ENCODE data around the gene GSG1L2. TPM values are rescaled to one million over a fixed set of nuclear protein-coding genes. Genes with fewer than 3 reads are reported as not detected.

Gene GSG1L2
- total RNA-seq, 1 experiment from 2014 or later, result not detected

- no peak overlapping the region for H3K9ac ChIP-seq (ENCODE audit: low read length)
- no peaks in the 10 kb centered on the region for H3K9me3 ChIP-seq (ENCODE audit: control insufficient read depth in 1 of 2, insufficient read depth in 1 of 2, low read depth in 1 of 2, low read length in 2 of 2)
- intact Hi-C loops (cut with micrococcal nuclease), result no loop called here
- H3K36me3 ChIP-seq (ENCODE audit: control insufficient read depth in 1 of 2, insufficient read depth in 2 of 2, low read length in 2 of 2), result no peaks in the 10 kb centered on the region
- no peaks in the 10 kb centered on the region for H3K79me2 ChIP-seq (ENCODE audit: insufficient read depth, low read length)
- POLR2A ChIA-PET, result no interaction called here
- TF ChIP-seq EZH2 (IDR thresholded peaks at IDR 0.05) (no peak), EGR1 (IDR thresholded peaks at IDR 0.05; ENCODE audit: low read depth) (no peak), SP1 (IDR thresholded peaks at IDR 0.05; ENCODE audit: low read depth) (no peak), CBX3 (IDR thresholded peaks at IDR 0.05; ENCODE audit: low read depth) (no peak), FOSL1 (IDR thresholded peaks at IDR 0.05; ENCODE audit: low read depth) (no peak), ZNF274 (IDR thresholded peaks at IDR 0.05; ENCODE audit: low read depth, low read length) (no peak), SIN3A (IDR thresholded peaks at IDR 0.05; ENCODE audit: low read depth) (no peak), TCF7L2 (IDR thresholded peaks at IDR 0.05; ENCODE audit: borderline replicate concordance, extremely low read depth, insufficient read depth, insufficient read length) (no peak), CTCF (IDR thresholded peaks at IDR 0.05 in 2 of 3, conservative IDR thresholded peaks at IDR 0.05 in 1 of 3; ENCODE audit: borderline replicate concordance in 1 of 3, insufficient read depth in 1 of 3, low read depth in 2 of 3, low read length in 2 of 3) (no peak), ZBTB33 (IDR thresholded peaks at IDR 0.05; ENCODE audit: extremely low read depth, insufficient replicate concordance, low read length) (no peak), POLR2A (IDR thresholded peaks at IDR 0.05; ENCODE audit: borderline replicate concordance, extremely low read depth, insufficient read depth, insufficient read length) (no peak), ATF3 (IDR thresholded peaks at IDR 0.05) (no peak), ELF1 (IDR thresholded peaks at IDR 0.05; ENCODE audit: borderline replicate concordance, low read depth) (no peak), ZFX (IDR thresholded peaks at IDR 0.05) (no peak), RAD21 (IDR thresholded peaks at IDR 0.05; ENCODE audit: low read depth) (no peak)
- H3K4me3 ChIP-seq (replicated peaks in 1 of 2; ENCODE audit: low read depth in 1 of 2, low read length in 2 of 2), result no peak overlapping the region
- H2AFZ ChIP-seq (ENCODE audit: low read depth, low read length, poor library complexity, severe bottlenecking), result no peak overlapping the region
- no peak for DNase-seq (ENCODE audit: low read depth, low spot score)
- ATAC-seq, result no peak
- H3K4me2 ChIP-seq (ENCODE audit: low read length), result no peak overlapping the region
- no peak overlapping the region for H3K27ac ChIP-seq (ENCODE audit: low read depth, low read length)
- no TSS peak for BruUV-seq (replicated peaks)
- CTCF ChIA-PET, result no interaction called here
- no peaks in the 10 kb centered on the region for H3K27me3 ChIP-seq (ENCODE audit: insufficient read depth, low read length)
- H3K9me2 ChIP-seq (ENCODE audit: insufficient read depth), result no peaks in the 10 kb centered on the region
- H3K4me1 ChIP-seq (ENCODE audit: control insufficient read depth in 1 of 2, insufficient read depth in 2 of 2, low read length in 2 of 2), result peaks cover 0 to 4% of the 10 kb centered on the region in 2 experiments; a peak in 3 of 4 replicates
- H4K20me1 ChIP-seq (ENCODE audit: insufficient read depth), result no peaks in the 10 kb centered on the region
- RAD21 ChIA-PET (ENCODE audit: low non-redundant PET in 1 of 2, low total read pairs in 2 of 2, uncharacterized antibody in 2 of 2, unreplicated experiment in 2 of 2), result no interaction called here
These were observed 8.8 kb upstream of the GSG1L2 start for GRCh38 chr17:9830711-9831110.
